ENCODE results near the gene P2RY8.

P2RY8 gene

DNA sequence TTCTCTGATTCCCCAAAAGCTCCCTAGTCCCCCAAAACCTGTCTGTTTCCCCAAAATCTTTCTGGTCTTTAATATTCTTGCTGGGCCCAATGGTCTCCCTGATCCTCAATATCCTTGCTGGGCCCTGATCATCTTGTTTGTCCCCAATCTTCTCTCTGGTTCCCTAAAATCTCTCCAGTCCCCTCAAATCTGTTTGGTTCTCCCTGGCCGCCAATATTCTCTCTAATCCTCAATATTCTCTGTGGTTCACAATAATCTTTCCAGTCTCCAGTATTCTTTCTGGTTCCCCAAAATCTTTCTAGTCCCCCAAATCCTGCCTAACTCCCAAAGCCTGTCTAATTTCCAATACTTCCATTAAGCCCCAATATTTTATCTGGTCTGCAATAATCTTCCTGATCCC lies 18.5 kb downstream of the P2RY8 start:
- H3K4me2 ChIP-seq (ENCODE audit: low read length) = no peak overlapping the region
- H3K27me3 ChIP-seq (ENCODE audit: control insufficient read depth, insufficient read depth, low read length) = no peaks in the 10 kb centered on the region
- TF ChIP-seq, protein P1, sequence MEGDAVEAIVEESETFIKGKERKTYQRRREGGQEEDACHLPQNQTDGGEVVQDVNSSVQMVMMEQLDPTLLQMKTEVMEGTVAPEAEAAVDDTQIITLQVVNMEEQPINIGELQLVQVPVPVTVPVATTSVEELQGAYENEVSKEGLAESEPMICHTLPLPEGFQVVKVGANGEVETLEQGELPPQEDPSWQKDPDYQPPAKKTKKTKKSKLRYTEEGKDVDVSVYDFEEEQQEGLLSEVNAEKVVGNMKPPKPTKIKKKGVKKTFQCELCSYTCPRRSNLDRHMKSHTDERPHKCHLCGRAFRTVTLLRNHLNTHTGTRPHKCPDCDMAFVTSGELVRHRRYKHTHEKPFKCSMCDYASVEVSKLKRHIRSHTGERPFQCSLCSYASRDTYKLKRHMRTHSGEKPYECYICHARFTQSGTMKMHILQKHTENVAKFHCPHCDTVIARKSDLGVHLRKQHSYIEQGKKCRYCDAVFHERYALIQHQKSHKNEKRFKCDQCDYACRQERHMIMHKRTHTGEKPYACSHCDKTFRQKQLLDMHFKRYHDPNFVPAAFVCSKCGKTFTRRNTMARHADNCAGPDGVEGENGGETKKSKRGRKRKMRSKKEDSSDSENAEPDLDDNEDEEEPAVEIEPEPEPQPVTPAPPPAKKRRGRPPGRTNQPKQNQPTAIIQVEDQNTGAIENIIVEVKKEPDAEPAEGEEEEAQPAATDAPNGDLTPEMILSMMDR (IDR thresholded peaks at IDR 0.05) = no peak
- no peaks in the 10 kb centered on the region for H3K79me2 ChIP-seq
- no peak overlapping the region for H3K9ac ChIP-seq
- no peak overlapping the region for H2AFZ ChIP-seq
- H3K36me3 ChIP-seq (ENCODE audit: control insufficient read depth, insufficient read depth, low read length) = no peaks in the 10 kb centered on the region
- no peak overlapping the region for H3K4me3 ChIP-seq (ENCODE audit: low read depth, low read length)
- peaks cover 5% of the 10 kb centered on the region for H3K9me3 ChIP-seq (ENCODE audit: control insufficient read depth, low read length)
- no peaks in the 10 kb centered on the region for H3K4me1 ChIP-seq
- no peak overlapping the region for H3K27ac ChIP-seq

DNA sequence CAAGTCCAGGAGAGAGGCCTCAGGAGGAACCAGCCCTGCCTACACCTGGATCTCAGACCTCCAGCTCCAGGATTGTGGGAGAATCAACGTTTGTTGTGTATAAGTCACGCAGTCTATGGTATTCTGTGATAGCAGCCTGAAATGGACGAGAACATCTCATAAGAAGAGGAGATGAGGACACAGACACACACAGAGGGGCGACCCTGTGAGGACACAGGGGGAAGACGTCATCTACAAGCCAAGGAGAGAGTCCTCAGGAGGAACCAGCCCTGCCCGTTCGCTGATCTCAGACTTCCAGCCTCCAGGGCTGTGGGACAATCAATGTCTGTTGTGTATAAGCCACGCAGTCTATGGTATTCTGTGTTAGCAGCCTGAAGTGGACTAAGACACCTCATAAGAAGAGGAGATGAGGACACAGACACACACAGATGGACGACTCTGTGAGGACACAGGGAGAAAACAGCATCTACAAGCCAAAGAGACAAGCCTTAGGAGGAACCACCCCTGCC lies 20.3 kb downstream of the P2RY8 start:
- Histone ChIP-seq H3K36me3 (ENCODE audit: control insufficient read depth, insufficient read depth, low read length) (no peaks in the 10 kb centered on the region), H3K27ac (no peak overlapping the region), H2AFZ (no peak overlapping the region)

DNA sequence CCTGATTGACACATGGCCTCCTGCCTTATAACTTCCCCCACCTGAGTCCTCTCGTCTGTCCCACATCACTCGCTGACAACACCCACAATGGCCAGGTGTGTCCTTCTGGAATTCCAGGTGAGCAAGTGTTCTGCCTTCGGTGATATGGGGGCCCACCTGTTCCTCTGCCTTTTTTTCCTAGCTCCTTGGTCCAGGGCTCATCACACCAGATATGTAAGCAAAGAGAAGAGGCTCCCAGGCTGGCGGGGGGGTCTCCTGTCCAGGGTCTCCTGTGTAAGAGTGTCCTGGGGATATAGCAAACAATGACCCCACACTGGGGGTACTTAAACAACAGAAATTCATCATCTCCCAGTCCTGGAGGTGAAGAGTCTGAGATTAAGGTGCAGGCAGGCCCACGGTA lies 25.2 kb downstream of the P2RY8 start:
- Histone ChIP-seq H2AFZ (no peak overlapping the region), H3K4me1 (no peaks in the 10 kb centered on the region), H3K9me3 (ENCODE audit: control insufficient read depth, low read length) (no peaks in the 10 kb centered on the region), H3K27me3 (ENCODE audit: control insufficient read depth, insufficient read depth, low read length) (no peaks in the 10 kb centered on the region), H3K4me3 (ENCODE audit: low read depth, low read length) (no peak overlapping the region), H3K27ac (no peak overlapping the region), H3K79me2 (no peaks in the 10 kb centered on the region), H3K9ac (no peak overlapping the region), H3K4me2 (ENCODE audit: low read length) (no peak overlapping the region), H3K36me3 (ENCODE audit: control insufficient read depth, insufficient read depth, low read length) (no peaks in the 10 kb centered on the region)
- TF ChIP-seq, protein P1 (IDR thresholded peaks at IDR 0.05) = no peak

More for the DNA sequence above, 20.3 kb downstream of the P2RY8 start:
- H3K27me3 ChIP-seq (ENCODE audit: control insufficient read depth, insufficient read depth, low read length) = no peaks in the 10 kb centered on the region
- H3K9me3 ChIP-seq (ENCODE audit: control insufficient read depth, low read length) = peaks cover 5% of the 10 kb centered on the region
- no peaks in the 10 kb centered on the region for H3K4me1 ChIP-seq
- no peak overlapping the region for H3K9ac ChIP-seq
- TF ChIP-seq, protein P1 (IDR thresholded peaks at IDR 0.05) = no peak
- no peaks in the 10 kb centered on the region for H3K79me2 ChIP-seq
- H3K4me3 ChIP-seq (ENCODE audit: low read depth, low read length) = no peak overlapping the region
- H3K4me2 ChIP-seq (ENCODE audit: low read length) = no peak overlapping the region

DNA sequence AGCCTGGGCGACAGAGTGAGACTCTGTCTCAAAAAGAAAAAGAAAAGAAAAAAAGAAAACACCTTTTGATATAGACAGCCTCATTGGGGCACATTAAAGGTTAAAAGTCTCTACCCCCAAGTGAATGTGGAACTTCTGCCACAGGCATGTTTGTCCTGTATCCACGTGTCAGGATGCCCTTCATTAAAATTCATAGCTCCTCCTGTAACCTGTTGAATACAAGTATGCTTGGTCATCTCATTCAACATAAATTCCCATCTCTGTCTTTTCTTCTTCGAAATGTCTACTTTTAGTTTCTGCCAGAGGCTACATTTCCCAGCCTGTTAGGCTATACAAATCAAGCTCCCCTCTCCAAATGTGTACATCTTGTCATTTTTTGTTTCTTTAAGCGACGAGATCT lies 25.8 kb downstream of the P2RY8 start:
- Histone ChIP-seq H3K4me2 (ENCODE audit: low read length) (no peak overlapping the region), H3K9me3 (ENCODE audit: control insufficient read depth, low read length) (no peaks in the 10 kb centered on the region), H3K9ac (no peak overlapping the region), H3K36me3 (ENCODE audit: control insufficient read depth, insufficient read depth, low read length) (no peaks in the 10 kb centered on the region), H3K4me1 (no peaks in the 10 kb centered on the region), H3K79me2 (no peaks in the 10 kb centered on the region), H3K27me3 (ENCODE audit: control insufficient read depth, insufficient read depth, low read length) (no peaks in the 10 kb centered on the region), H2AFZ (no peak overlapping the region), H3K27ac (no peak overlapping the region), H3K4me3 (ENCODE audit: low read depth, low read length) (no peak overlapping the region)
- TF ChIP-seq, protein P1 (IDR thresholded peaks at IDR 0.05) = no peak

Measured in parathyroid adenoma (tissue), 2 donors.